HepG2 (cell line): ENCODE results near the gene EPHA2. TPM values are rescaled to one million over a fixed set of nuclear protein-coding genes. Genes with fewer than 3 reads are reported as not detected.

Source experiments
- ATAC-seq: fragments of 200-7000 bp; cut with Tn5 transposase; 3 replicates; pipeline ENCODE4 v1.9.1; 2020; ENCODE audit warnings: mild to moderate bottlenecking, moderate library complexity
- BruUV-seq: library from RNA; stranded (reverse); fragments of 400-500 nt; replicated peaks from 2 replicates; lab custom pipeline; 2021; lab: Mats Ljungman, UMichigan
- CTCF ChIA-PET: fragments of 300-600 bp; formaldehyde crosslinking; extraction: SDS; loops from one replicate; lab custom pipeline; 2021; ENCODE audit warnings: low total read pairs, inconsistent platforms, low intra/inter-chr PET ratio; lab: Yijun Ruan, JAX
- POLR2A ChIA-PET: fragments of 350-600 bp; sonication (Branson Sonifier 250); formaldehyde crosslinking; loops from one replicate; lab custom pipeline; 2020; ENCODE audit warnings: antibody characterized with exemption, inconsistent platforms; lab: Yijun Ruan, JAX
- DNase-seq: peaks from one replicate; pipeline ENCODE4 v3.0.0-alpha.2; 2015; ENCODE audit warnings: low spot score
- FAIRE-seq: peaks from 3 replicates; lab custom pipeline; 2011; peaks lifted over from hg19 to GRCh38; lab: Jason Lieb, UNC
- H2AFZ ChIP-seq: one replicate; pipeline ENCODE4 v1.6.1; 2011; ENCODE audit warnings: low read length, inconsistent platforms
- H3K27ac ChIP-seq: fragments of 300-600 bp; 3 replicates; pipeline ENCODE4 v1.8.0; 2011; ENCODE audit warnings: mixed run types, mild to moderate bottlenecking, mixed read lengths, low read length, inconsistent platforms; ENCODE audit not compliant: insufficient read depth; ENCODE audit errors: extremely low read length
- H3K27me3 ChIP-seq, 2 experiments: fragments of 200-600 bp in 1 of 2; 2 replicates in 1 of 2; 3 replicates in 1 of 2; pipeline versions ENCODE4 v1.6.0 to v1.8.0; 2011; ENCODE audit warnings: low read length in 2 of 2, mild to moderate bottlenecking in 2 of 2, moderate library complexity in 2 of 2, inconsistent platforms in 1 of 2; ENCODE audit not compliant: insufficient read depth in 2 of 2, control insufficient read depth in 1 of 2
- H3K36me3 ChIP-seq, 2 experiments: fragments of 200-600 bp in 1 of 2; replicated peaks in 1 of 2; 2 replicates in 1 of 2; 3 replicates in 1 of 2; pipeline versions ENCODE4 v1.5.1 to v1.8.0; 2011; ENCODE audit warnings: low read length in 2 of 2, inconsistent platforms in 1 of 2; ENCODE audit not compliant: insufficient read depth in 2 of 2, control insufficient read depth in 1 of 2
- H3K4me1 ChIP-seq: 2 replicates; pipeline ENCODE4 v1.5.1; 2012; ENCODE audit warnings: low read length, inconsistent platforms; ENCODE audit not compliant: insufficient read depth
- H3K4me2 ChIP-seq: 2 replicates; pipeline ENCODE4 v1.6.0; 2011; ENCODE audit warnings: low read depth, low read length, inconsistent platforms
- H3K4me3 ChIP-seq, 3 experiments: fragments of 200-600 bp in 1 of 3; sonication (generic), shearing (Covaris generic) in 1 of 3; replicated peaks in 1 of 3; 2 replicates each; pipeline ENCODE4 v1.5.1; 2011 to 2016; ENCODE audit warnings: low read length in 3 of 3, inconsistent platforms in 2 of 3, low read depth in 2 of 3, mild to moderate bottlenecking in 2 of 3, control low read depth in 1 of 3, mixed read lengths in 1 of 3; ENCODE audit not compliant: insufficient read depth in 1 of 3
- H3K79me2 ChIP-seq: one replicate; pipeline ENCODE4 v1.6.1; 2011; ENCODE audit warnings: low read length, inconsistent platforms; ENCODE audit not compliant: insufficient read depth
- H3K9ac ChIP-seq: 2 replicates; pipeline ENCODE4 v1.6.0; 2011; ENCODE audit warnings: mild to moderate bottlenecking, low read depth, low read length, inconsistent platforms; ENCODE audit not compliant: insufficient read depth
- H3K9me3 ChIP-seq: 2 replicates; pipeline ENCODE4 v1.5.1; 2012; ENCODE audit warnings: mild to moderate bottlenecking, low read length
- H4K20me1 ChIP-seq: 2 replicates; pipeline ENCODE4 v1.6.0; 2011; ENCODE audit warnings: inconsistent platforms, mild to moderate bottlenecking, low read length, moderate library complexity; ENCODE audit not compliant: insufficient read depth
- CBFB ChIP-seq: sonication (generic); formaldehyde crosslinking; IDR thresholded peaks from 2 replicates; pipeline ENCODE4 v1.4.0; 2020; ENCODE audit warnings: missing genetic modification reagents
- EZH2 ChIP-seq: conservative IDR thresholded peaks from 2 replicates; pipeline ENCODE4 v1.6.1; 2012; ENCODE audit warnings: mild to moderate bottlenecking, low read depth, low read length, moderate library complexity
- HNRNPL ChIP-seq: fragments of 200-400 bp; formaldehyde crosslinking; IDR thresholded peaks from 2 replicates; pipeline ENCODE4 v1.6.1; 2017; ENCODE audit warnings: mild to moderate bottlenecking, low read depth, low read length
- RORA ChIP-seq: sonication (generic); formaldehyde crosslinking; IDR thresholded peaks from 2 replicates; pipeline ENCODE4 v1.5.0; 2020; ENCODE audit warnings: mild to moderate bottlenecking, missing genetic modification reagents, moderate library complexity
- SRSF1 ChIP-seq: fragments of 200-400 bp; formaldehyde crosslinking; optimal IDR thresholded peaks from 2 replicates; pipeline ENCODE3; 2017; ENCODE audit warnings: mild to moderate bottlenecking, low read depth, low read length, moderate library complexity
- TBX2 ChIP-seq: sonication (generic); formaldehyde crosslinking; IDR thresholded peaks from 2 replicates; pipeline ENCODE4 v1.5.0; 2020; ENCODE audit warnings: missing genetic modification reagents, mild to moderate bottlenecking, borderline replicate concordance
- ZNF3 ChIP-seq: IDR thresholded peaks from 2 replicates; pipeline ENCODE4 v1.7.0; 2017; ENCODE audit warnings: inconsistent platforms
- ZNF552 ChIP-seq: sonication (generic); formaldehyde crosslinking; IDR thresholded peaks from 2 replicates; pipeline ENCODE4 v1.9.0; 2022; ENCODE audit warnings: missing genetic modification reagents, mild to moderate bottlenecking, borderline replicate concordance
- ZNF569 ChIP-seq: sonication (generic); formaldehyde crosslinking; IDR thresholded peaks from 2 replicates; pipeline ENCODE4 v1.5.0; 2020; ENCODE audit warnings: mild to moderate bottlenecking, missing genetic modification reagents, moderate library complexity, borderline replicate concordance
- WGBS: methylation state at CpG from one replicate; pipeline ENCODE4 v1.1.6; 2017; ENCODE audit warnings: low lambda C conversion rate; 5-methylcytosine and 5-hydroxymethylcytosine counted together
- in situ Hi-C: cut with HindIII; loops from 2 replicates; pipeline ENCODE4 v1.10.0; 2017; ENCODE audit warnings: low pct_unique_long_range_greater_than_20kb; ENCODE audit not compliant: extremely low pct_ligation_motif_present
- intact Hi-C: fragments of 100-400 bp; cut with micrococcal nuclease; formaldehyde crosslinking; loops from one replicate; pipeline ENCODE4 v1.10.0; 2022; ENCODE audit not compliant: unreplicated experiment
- polyA plus RNA-seq, 8 experiments: library from polyadenylated mRNA; depleted of rRNA in 3 of 8; stranded (reverse) in 7 of 8; unstranded in 1 of 8; fragments of >200 nt; fragmentation: Illumina TruSeq in 4 of 8; extraction: Trizol in 4 of 8; gene quantifications; 2 replicates each; pipeline versions ENCODE4 v1.2.1 to v1.2.3, GENCODE V29; 2011 to 2016; ENCODE audit warnings: low read depth in 4 of 8, missing spikeins in 1 of 8, mixed read lengths in 1 of 8; ENCODE audit not compliant: insufficient read depth in 1 of 8
- total RNA-seq, 5 experiments: library from RNA; depleted of rRNA; stranded (reverse); fragments of >200 nt; fragmentation: Illumina TruSeq; extraction: Trizol; gene quantifications; 2 replicates each; pipeline ENCODE4 v1.2.3, GENCODE V29; 2016; ENCODE audit warnings: low read depth in 1 of 5
- TF ChIP-seq, protein P1 (sequence below): sonication (generic); formaldehyde crosslinking; IDR thresholded peaks from 2 replicates; pipeline ENCODE4 v1.4.0; 2020; ENCODE audit warnings: missing genetic modification reagents
- TF ChIP-seq, protein P2 (sequence below): sonication (generic); formaldehyde crosslinking; IDR thresholded peaks from 2 replicates; pipeline ENCODE4 v1.4.0; 2020; ENCODE audit warnings: low read depth, mild to moderate bottlenecking, missing genetic modification reagents

Gene EPHA2
- total and polyA plus RNA-seq, 2 of the 13 experiments (the other 11 are each of a cell fraction or from before 2014, with no cell fraction given) = 33.6 to 53.6 TPM

DNA sequence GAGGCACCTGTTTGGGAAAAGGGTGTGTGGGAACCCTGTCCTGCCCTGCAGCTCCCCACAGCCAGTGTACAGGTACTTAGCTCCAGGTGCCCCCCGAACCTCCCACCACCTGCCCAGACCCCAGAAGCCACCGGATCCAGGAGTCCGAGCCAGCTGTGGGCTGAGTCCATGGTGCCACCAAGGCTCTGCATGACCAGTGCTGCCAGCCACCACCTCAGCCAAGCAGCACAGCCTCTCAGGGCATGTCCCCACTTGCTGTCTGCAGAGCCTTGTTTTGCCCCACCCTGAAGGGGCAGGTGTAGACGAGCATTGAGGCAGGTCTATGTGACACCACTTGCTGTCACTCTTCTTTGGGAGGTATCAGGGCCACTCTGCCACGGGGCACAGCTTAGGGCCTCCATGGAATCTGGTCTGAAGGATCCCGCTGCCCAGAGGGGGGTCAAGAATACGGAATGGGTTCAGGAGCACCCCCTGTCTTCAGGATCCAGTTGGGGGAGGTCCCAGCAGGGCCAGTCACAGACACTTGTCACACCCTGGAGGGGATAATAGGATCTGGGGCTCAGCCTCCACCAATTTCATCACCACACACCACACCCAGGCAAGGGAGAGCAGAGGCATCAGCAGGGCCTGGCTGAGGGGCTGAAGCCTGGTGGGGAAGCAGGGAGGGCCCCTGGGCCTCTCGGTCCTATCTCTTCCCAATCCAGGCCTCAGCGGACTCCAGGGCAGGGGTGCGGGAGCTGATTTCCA is 28.9 kb upstream of the EPHA2 start:
- Histone ChIP-seq H3K36me3 (no peaks in the 10 kb centered on the region), H3K4me1 (peaks cover 84% of the 10 kb centered on the region), H3K79me2 (no peaks in the 10 kb centered on the region), H3K4me2 (peak overlapping the region; percentile 15; the same call in 1 of the 2 replicates), H4K20me1 (no peaks in the 10 kb centered on the region), H3K9me3 (no peaks in the 10 kb centered on the region), H3K9ac (no peak overlapping the region), H2AFZ (no peak overlapping the region), H3K27me3 (peaks cover 0 to under 1% of the 10 kb centered on the region in 2 experiments; a peak in 1 of 5 replicates), H3K4me3 (no peak overlapping the region), H3K27ac (no peak overlapping the region)
- in situ Hi-C loops (loop anchor here (5.0 kb wide), 2 partner anchors 37 to 107 kb away; no protein-coding TSS in a partner anchor), intact Hi-C loops (no loop called here)
- FAIRE-seq (no peak), ATAC-seq (no peak), DNase-seq (no peak)
- CTCF ChIA-PET = interaction anchor here (6.0 kb wide), 1 partner anchor 104 kb away, joined by 98 read pairs; no protein-coding TSS in a partner anchor
- POLR2A ChIA-PET = interaction anchor here (1.1 to 4.5 kb wide), 2 partner anchors 30 to 101 kb away, joined by 3 to 51 read pairs; partner anchors contain the start of gene EPHA2
- BruUV-seq = no TSS peak
- WGBS = 21% methylated on average over 5 of the region's 10 CpGs
- TF ChIP-seq, protein P1, sequence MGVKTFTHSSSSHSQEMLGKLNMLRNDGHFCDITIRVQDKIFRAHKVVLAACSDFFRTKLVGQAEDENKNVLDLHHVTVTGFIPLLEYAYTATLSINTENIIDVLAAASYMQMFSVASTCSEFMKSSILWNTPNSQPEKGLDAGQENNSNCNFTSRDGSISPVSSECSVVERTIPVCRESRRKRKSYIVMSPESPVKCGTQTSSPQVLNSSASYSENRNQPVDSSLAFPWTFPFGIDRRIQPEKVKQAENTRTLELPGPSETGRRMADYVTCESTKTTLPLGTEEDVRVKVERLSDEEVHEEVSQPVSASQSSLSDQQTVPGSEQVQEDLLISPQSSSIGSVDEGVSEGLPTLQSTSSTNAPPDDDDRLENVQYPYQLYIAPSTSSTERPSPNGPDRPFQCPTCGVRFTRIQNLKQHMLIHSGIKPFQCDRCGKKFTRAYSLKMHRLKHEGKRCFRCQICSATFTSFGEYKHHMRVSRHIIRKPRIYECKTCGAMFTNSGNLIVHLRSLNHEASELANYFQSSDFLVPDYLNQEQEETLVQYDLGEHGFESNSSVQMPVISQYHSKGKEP (CRISPR knock-in tag) = no peak
- TF ChIP-seq, protein P2, sequence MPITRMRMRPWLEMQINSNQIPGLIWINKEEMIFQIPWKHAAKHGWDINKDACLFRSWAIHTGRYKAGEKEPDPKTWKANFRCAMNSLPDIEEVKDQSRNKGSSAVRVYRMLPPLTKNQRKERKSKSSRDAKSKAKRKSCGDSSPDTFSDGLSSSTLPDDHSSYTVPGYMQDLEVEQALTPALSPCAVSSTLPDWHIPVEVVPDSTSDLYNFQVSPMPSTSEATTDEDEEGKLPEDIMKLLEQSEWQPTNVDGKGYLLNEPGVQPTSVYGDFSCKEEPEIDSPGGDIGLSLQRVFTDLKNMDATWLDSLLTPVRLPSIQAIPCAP (CRISPR knock-in tag) = no peak
- TF ChIP-seq RORA = no peak
- 0 out of 2 replicates have a peak, but pooled peaks have one; percentile 20 for TF ChIP-seq TBX2
- TF ChIP-seq ZNF3 (CRISPR knock-in tag) = no peak
- no peak for TF ChIP-seq ZNF569 (CRISPR knock-in tag)
- no peak for TF ChIP-seq EZH2
- no peak for TF ChIP-seq CBFB
- 0 out of 2 replicates have a peak, but pooled peaks have one; percentile 51 for TF ChIP-seq HNRNPL
- no peak for TF ChIP-seq ZNF552 (CRISPR knock-in tag)
- TF ChIP-seq SRSF1 = no peak
